ENCODE data around the gene SLC41A2. TPM values are rescaled to one million over a fixed set of nuclear protein-coding genes. Genes with fewer than 3 reads are reported as not detected.
"Not testable (repeated sequence)": the region's sequence is repeated elsewhere in the genome, so short reads cannot be mapped to it uniquely, and the experiment has no call there.

The SLC41A2 gene
- polyA plus RNA-seq, 4 donors = 4.0 to 6.4 (median 5.8) TPM

DNA sequence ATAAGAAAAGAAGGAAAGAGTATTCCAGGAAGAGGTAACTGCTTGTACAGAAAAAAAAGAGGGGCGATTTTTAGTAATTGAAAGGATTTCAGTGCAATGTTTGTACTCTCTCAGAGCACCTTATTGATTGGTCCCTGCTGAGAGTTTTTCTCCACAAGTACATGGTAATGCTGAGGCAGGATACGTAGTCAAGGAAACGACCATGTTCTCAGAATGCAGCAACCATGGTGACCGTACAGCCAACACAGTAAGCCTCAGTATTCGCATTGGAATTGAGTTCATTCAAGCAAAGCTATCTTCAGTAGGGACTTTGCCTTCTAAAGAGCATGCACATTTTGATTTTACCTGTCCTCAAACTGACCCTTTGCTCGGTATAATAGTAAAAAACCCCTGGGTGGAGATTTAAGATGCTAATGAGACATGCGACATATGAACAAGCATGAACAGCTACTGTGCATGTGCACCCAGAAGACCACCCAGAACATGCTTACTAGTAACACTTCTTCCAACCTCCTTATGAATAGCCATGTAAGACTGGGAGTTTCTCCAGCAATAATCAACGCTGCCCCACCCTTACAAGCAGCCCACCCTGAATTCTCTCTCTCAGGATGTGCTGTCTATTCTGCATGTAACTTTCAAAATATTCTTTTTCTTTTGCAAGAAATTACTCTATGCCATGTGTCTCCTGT is 6.2 kb upstream of the SLC41A2 start:
- DNase-seq (ENCODE audit: low read depth in 4 of 4, low spot score in 3 of 4) = no peak

DNA sequence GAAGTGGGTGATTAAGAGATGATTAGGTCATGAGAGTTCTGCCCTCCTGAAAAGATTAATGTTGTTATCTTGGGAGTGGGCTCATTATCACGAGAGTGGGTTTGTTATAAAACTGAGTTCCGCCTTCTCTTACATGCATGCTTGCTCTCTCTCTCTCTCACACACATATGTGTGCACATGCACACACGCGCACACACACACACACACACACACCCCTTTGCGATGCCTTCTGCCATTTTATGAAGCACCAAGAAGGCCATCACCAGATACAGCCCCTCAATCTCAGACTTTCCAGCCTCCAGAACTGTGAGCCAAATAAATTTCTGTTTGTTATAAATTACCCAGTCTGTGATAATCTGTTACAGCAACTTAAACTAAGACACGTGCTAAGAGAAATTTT is 5.7 kb upstream of the SLC41A2 start:
- no peak for DNase-seq (ENCODE audit: low read depth in 4 of 4, low spot score in 3 of 4)

DNA sequence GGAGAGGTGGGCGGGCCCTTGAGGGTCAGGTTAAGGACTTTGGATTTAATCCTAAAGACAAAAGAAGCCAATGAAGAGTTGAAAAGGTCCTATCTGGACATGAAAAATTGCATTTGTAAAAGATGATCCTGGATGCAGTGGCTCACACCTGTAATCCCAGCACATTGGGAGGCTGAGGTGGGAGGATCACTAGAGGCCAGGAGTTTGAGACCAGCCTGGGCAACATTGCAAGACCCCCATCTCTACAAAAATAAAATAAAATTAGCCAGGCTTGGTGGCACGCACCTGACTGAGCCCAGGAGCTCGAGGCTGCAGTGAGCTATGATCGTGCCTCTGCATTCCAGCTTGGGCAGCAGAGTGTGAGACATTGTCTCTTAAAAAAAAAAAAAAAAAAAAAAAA is 2.4 kb upstream of the SLC41A2 start:
- no peak for DNase-seq (ENCODE audit: low read depth in 4 of 4, low spot score in 3 of 4)

GRCh38 chr12:104959335-104959841 is 1.3 kb upstream of the SLC41A2 start:
- DNase-seq (ENCODE audit: low read depth in 4 of 4, low spot score in 3 of 4) = no peak

DNA sequence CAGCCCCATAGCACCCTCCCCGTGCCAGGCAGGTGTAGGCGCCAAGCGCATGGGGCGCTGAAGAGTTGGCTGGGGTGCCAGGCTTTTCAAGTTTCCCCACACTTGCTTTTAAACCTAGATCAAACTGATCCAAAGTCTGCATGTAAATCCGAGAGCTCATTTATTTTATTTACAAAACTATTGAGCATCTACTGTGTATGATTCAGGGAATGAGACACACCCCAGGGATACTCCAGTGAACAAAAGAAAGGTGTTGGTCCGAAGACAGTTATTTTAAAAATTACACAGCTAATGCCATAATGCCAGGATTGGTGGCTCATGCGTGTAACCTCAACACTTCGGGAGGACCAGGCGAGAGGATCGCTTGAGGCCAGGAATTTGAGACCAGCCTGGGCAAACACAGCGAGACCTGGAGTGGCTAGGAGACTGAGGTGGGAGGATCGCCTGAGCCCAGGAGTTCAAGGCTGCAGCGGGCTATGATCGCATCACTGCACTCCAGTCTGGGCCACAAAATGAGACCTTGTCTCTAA is 780 bp upstream of the SLC41A2 start:
- no peak for DNase-seq (ENCODE audit: low read depth in 4 of 4, low spot score in 3 of 4)

DNA sequence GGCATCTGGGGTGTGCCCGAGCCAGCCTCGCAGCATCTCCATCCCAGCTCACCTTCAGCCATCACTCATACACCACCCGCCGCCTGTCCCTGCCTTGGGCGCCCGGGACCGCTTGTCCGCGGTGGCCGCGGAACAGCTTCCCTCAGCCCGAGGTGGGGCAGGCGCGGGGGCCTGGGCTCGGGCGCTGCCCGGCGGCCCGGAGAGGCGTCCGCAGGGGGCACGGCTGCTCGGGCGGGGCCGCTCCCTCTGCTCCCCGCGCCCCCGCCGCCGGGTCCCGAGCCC is 430 bp downstream of the SLC41A2 start:
- no peak for DNase-seq (ENCODE audit: low read depth in 4 of 4, low spot score in 3 of 4)

DNA sequence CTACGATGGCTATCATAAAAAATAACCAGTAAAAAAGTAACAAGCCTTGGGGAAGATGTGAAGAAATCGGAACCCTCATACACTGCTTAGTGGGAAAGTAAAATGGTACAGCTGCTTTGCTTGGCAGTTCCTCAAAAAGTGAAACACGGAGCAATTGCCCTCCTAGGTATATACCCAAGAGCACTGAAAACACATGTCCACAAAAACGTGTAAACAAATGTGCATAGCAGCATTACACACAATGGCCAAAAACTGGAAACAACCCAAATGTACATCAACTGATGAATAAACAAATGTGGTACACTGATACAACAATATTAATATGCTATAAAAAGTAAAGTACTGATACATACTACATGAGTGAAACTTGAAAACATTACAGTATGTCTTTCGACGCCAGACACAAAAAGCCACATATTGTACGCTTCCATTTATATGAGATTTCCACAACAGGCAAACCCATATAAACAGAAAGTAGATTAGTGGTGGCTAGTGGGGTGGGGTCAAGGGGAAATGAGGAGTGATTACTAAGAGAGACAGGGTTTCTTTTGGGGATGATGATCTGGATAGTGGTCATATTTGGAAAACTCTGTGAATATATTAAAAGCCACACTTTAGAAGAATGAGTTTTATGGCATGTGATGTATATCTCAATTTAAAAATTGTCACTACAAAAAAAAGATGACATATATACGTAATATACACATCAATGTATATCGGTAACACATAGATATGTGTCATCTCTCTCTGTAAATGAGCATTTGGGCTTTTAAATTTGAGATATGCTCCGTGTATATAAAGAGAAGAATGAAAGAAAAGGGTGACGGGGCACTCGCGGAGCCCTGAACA is 996 bp downstream of the SLC41A2 start:
- DNase-seq (ENCODE audit: low read depth in 4 of 4, low spot score in 3 of 4) = no peak

DNA sequence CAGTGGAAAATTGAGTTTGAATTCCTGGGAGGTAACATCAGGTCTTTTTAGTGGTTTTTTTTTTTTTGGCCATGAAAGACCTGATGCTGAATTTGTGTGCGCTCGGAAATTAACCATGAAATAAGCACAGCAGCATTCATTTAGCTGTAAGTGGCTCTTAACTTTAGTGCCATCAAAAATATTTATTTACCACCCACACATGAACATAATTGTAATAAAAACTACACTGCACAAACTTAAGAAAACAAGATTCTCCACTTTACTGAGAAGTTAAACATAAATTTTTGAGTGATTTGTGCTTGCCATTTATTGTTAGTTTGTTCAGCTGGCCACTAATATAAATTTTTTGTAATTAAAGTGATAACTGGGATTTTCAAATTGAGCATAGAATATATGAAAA is 2.4 kb downstream of the SLC41A2 start:
- no peak for DNase-seq (ENCODE audit: low read depth in 4 of 4, low spot score in 3 of 4)

DNA sequence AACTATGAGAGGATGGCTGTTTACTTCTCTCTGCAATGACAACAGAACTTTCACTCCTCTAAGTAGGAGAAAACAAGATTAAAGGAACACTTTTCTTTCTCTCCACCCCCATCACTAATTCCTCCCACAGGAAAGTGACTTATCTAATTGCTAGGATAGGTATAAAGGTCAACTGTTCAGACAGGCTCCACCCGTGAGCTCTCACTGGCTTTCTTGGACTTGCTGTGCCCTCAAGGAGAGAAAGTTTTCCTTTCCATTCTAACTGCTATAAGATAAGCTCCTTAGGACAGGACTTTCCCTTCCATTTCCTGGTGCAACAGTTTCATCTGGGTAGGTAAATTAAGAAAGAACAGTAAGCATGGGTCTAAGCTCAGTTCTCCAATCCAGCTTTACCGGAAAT is 4.8 kb downstream of the SLC41A2 start:
- DNase-seq (ENCODE audit: low read depth in 4 of 4, low spot score in 3 of 4) = no peak

DNA sequence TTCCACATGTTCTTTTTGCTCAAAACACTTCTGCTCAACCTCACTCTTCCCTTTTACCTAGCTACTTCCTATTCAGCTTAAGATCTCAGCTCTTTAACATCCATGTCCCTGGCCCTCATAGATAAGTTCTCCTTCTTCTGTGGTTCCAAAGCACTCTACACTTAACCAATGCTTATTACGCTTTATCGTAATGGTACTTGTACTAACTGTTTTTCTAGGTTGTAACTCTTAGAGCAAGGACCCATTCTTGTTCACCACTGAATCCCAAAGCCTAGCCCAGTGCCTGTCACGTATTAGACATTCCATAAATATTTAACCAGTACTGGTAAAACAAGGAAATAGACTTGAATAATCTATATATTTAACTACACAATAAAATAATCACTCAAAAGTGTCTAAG is 5.3 kb downstream of the SLC41A2 start:
- no peak for DNase-seq (ENCODE audit: low read depth in 4 of 4, low spot score in 3 of 4)

DNA sequence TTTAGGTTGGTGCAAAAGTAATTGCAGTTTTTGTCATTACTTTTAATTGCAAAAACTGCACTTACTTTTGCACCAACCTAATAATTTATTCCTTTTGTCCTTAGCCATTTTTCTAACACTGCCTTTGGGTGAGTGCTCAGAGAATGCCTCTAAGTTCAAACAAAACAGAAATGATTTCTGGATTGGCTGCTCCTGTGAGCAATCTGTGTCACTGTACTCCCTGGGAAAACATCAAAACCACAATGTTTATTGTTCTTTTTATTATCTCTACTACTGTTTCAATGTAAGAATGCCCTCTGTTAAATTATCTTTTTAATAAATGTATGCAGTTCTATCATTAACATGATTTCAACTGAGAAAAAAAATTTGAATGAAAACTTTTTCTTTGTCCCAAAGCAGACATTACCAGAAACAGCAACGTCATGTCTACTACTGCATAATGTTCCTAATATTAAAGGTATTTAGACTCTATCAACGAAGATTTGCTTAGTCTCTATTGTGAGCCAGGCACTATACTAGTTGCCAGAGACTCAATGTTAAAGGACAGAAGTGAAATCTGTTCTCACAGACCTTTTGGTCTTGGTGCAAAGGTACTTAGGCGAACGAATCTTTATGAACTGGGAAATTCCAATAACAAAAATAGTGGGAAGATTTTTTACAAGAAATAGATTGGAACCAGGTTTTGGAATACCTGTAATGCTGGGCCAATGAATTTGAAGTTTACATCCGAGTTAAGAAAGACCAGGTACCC is 6.2 kb downstream of the SLC41A2 start:
- no peak for DNase-seq (ENCODE audit: low read depth in 4 of 4, low spot score in 3 of 4)

- DNase-seq (ENCODE audit: low read depth in 4 of 4, low spot score in 3 of 4) = not testable (repeated sequence)
Measured at GRCh38 chr12:104948716-104949115, 9.4 kb downstream of the SLC41A2 start.

DNA sequence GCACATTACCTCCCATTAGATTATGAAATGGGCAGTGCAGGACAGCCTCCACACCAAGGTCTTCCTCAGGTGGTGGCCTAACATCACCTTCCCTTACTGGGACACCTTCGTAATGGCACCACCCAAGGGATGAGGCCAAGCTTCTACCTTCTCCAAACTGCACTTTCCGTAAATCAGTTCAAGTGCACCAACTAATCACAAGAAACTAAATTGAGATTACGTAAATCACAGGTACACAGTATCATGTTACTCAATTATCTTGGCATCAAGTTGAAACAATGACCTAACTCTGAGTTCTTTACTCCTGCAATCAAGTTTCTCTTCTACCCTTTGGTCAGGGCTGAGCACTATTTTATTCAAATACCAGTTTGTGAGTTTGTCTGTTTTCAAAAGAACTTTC is 13.8 kb downstream of the SLC41A2 start:
- DNase-seq (ENCODE audit: low read depth in 4 of 4, low spot score in 3 of 4) = no peak

- not testable (repeated sequence) for DNase-seq (ENCODE audit: low read depth in 4 of 4, low spot score in 3 of 4)
Measured at GRCh38 chr12:104943401-104943800, 14.7 kb downstream of the SLC41A2 start.

DNA sequence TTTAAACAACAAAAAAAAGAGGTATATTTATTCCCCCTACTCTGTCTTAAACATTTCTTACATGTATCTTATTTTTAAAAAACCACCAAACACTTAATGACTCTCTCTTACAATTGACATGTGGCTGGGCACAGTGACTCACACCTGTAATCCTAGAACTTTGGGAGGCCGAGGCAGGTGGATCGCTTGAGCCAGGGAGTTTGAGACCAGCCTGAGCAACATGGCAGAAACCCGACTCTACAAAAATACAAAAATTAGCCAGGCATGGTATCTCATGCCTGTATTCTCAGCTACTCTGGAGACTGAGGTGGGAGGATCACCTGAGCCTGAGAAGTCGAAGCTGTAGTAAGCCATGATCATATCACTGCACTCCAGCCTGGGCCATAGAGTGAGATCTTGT is 16.0 kb downstream of the SLC41A2 start:
- DNase-seq (ENCODE audit: low read depth in 4 of 4, low spot score in 3 of 4) = no peak

DNA sequence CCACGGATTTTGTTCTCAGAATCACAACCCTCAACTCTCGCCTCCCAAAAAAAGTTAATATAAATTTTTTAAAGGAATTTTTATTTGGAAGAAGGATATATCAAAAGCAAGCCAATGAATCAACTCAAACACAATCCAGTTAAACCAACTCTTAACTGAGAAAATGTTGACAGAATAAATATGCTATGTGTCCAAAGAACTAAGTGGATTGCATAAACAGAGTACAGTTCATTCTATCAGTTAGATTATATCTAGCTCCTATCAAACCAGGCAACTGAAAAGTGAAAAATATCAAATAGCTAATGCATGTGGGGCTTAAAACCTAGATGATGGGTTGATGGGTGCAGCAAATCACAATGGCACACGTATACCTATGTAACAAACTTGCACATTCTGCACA is 16.6 kb downstream of the SLC41A2 start:
- DNase-seq (ENCODE audit: low read depth in 4 of 4, low spot score in 3 of 4) = no peak

GRCh38 chr12:104939089-104939488 is 19.0 kb downstream of the SLC41A2 start:
- DNase-seq (ENCODE audit: low read depth in 4 of 4, low spot score in 3 of 4) = no peak

- no peak for DNase-seq (ENCODE audit: low read depth in 4 of 4, low spot score in 3 of 4)
Measured at GRCh38 chr12:104938371-104938770, 19.7 kb downstream of the SLC41A2 start.

DNA sequence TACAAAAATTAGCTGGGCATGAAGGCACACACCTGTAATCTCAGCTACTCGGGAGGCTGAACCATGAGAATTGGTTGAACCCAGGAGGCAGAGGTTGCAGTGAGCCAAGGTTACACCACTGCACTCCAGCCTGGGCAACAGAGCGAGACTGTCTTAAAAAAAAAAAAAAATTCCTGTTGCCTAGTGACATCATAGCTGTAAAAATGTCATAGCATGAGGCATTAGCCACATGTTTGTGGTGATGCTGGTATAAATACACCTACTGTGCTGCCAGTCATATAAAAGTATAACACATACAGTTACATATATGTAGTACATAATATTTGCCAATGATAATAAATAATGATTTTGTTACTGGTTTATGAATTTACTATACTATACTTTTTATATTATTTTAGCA is 22.2 kb downstream of the SLC41A2 start:
- DNase-seq (ENCODE audit: low read depth in 4 of 4, low spot score in 3 of 4) = no peak

GRCh38 chr12:104933778-104934177 is 24.3 kb downstream of the SLC41A2 start:
- DNase-seq (ENCODE audit: low read depth in 4 of 4, low spot score in 3 of 4) = no peak

GRCh38 chr12:104933128-104933527 is 25.0 kb downstream of the SLC41A2 start:
- no peak for DNase-seq (ENCODE audit: low read depth in 4 of 4, low spot score in 3 of 4)

Data from right renal pelvis (tissue), 4 donors.